Cardiac fibroblast (primary cell): ENCODE data around the gene STAC2.

ENCODE experiments used
- DNase-seq, 2 donors: peaks; one replicate each; pipeline versions ENCODE4 v3.0.0 to v3.0.0-alpha.2; 2010; ENCODE audit warnings: low read depth in 2 of 2
- H3K4me3 ChIP-seq, 2 donors: replicated peaks in 1 of 2; 1 replicate in 1 of 2; 2 replicates in 1 of 2; pipeline ENCODE4 v1.5.1; 2011; ENCODE audit warnings: low read depth in 2 of 2, low read length in 2 of 2, mild to moderate bottlenecking in 2 of 2, moderate library complexity in 1 of 2
- TF ChIP-seq, protein P1 (sequence below): IDR thresholded peaks from one replicate; pipeline ENCODE4 v1.5.1; 2011; ENCODE audit warnings: low read depth, mild to moderate bottlenecking, low read length, inconsistent platforms

STAC2 gene

DNA sequence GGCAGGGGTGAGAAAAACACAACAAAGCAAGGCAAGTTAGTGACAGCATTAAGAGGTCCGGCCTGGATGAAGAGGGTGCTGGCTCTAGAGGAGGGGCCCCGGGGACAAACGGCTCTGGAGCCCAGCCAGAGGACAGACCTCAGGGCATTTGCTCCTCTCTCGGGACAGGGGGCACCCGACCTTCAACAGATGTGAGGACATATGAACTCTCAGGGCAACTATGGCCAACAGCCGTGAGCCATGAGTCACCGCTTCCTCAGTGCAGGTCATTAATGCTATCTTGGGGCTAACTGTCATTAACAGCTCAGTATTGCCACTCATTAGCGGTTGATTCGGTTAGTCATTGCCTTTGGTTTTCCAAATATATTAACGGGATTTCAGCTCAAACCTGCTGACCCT lies 50.1 kb downstream of the STAC2 start:
- no peak for DNase-seq
- TF ChIP-seq, protein P1, sequence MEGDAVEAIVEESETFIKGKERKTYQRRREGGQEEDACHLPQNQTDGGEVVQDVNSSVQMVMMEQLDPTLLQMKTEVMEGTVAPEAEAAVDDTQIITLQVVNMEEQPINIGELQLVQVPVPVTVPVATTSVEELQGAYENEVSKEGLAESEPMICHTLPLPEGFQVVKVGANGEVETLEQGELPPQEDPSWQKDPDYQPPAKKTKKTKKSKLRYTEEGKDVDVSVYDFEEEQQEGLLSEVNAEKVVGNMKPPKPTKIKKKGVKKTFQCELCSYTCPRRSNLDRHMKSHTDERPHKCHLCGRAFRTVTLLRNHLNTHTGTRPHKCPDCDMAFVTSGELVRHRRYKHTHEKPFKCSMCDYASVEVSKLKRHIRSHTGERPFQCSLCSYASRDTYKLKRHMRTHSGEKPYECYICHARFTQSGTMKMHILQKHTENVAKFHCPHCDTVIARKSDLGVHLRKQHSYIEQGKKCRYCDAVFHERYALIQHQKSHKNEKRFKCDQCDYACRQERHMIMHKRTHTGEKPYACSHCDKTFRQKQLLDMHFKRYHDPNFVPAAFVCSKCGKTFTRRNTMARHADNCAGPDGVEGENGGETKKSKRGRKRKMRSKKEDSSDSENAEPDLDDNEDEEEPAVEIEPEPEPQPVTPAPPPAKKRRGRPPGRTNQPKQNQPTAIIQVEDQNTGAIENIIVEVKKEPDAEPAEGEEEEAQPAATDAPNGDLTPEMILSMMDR, result no peak
- no peak overlapping the region for H3K4me3 ChIP-seq

GRCh38 chr17:39174920-39175694 lies 50.6 kb downstream of the STAC2 start:
- DNase-seq, result peak; percentile 71 to 72
- TF ChIP-seq, protein P1, result peak; percentile 76
- H3K4me3 ChIP-seq, result no peak overlapping the region

DNA sequence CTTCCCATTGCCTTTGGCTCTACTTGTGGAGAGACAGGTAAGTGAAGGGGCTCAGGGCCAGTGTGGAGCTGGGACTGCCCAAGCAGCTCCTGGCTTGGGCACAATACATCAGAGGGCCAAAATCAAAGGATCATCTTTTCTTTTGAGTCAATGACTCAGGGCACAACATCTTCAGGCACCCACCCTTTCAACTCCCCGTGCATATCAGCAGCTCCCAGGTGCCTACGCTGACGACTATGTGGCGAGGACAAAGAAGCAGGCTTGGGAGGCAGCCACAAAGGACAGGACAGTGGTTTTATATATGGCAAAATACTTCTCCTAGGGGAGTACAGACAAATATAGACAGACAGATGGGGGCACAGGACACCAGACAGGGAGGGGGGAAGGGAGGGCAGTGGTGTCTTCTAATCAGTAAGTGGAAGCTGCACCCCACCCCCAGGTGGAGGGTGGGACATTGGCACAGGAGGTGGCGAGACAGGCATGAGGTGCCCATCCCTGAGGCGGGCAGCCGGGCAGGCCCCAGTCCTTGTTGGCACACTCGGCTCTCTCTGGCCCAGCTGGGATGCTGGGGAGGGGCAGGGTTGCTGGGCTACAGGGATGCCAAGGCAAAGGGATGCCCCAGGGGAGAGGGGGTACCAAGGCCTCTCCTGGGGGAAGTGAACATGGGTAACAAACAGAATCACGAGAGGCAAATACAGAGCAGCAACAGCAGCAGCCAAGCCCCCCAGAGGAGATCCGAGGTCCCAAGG lies 52.0 kb downstream of the STAC2 start:
- DNase-seq, result no peak
- no peak overlapping the region for H3K4me3 ChIP-seq
- TF ChIP-seq, protein P1, result no peak

GRCh38 chr17:39173080-39173479 lies 52.7 kb downstream of the STAC2 start:
- no peak for DNase-seq
- no peak overlapping the region for H3K4me3 ChIP-seq
- TF ChIP-seq, protein P1, result no peak

DNA sequence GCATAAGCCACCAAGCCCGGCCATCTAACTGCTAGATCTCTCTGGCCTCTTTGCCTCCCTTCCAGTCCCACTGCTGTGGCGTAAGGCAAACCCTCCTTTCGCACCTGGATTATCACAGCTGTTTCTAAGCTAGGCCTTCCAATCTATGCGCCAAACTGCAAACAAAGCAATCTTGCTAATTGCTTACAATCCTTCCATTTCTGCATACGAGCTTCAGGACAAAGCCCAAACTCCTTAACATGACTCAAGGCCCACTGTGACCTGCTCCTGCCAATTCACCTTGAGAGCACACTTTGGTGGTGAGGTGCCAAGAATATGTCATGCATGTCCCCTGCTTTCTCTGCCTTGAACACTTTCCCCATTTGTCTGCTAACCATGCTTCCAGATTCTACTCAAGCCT lies 53.8 kb downstream of the STAC2 start:
- H3K4me3 ChIP-seq, result no peak overlapping the region
- DNase-seq, result no peak
- TF ChIP-seq, protein P1, result no peak

- TF ChIP-seq, protein P1, result no peak
- DNase-seq, result no peak
- H3K4me3 ChIP-seq, result no peak overlapping the region
These were observed 55.2 kb downstream of the STAC2 start for GRCh38 chr17:39170558-39170957.
